GM12873 (cell line): ENCODE results near the gene BBS2.

Source experiments
- CTCF ChIP-seq: IDR thresholded peaks from 2 replicates; pipeline ENCODE4 v1.5.1; 2012; ENCODE audit warnings: low read depth, mild to moderate bottlenecking, moderate library complexity, low read length, control low read depth; ENCODE audit not compliant: insufficient read depth; ENCODE audit errors: missing control alignments

BBS2 gene

GRCh38 chr16:56483394-56483793, 36.4 kb downstream of the BBS2 start:
- TF ChIP-seq CTCF: no peak

GRCh38 chr16:56482683-56483236, 37.1 kb downstream of the BBS2 start:
- TF ChIP-seq CTCF: no peak

GRCh38 chr16:56481468-56482122, 38.2 kb downstream of the BBS2 start:
- TF ChIP-seq CTCF: no peak

GRCh38 chr16:56480776-56481467, 38.9 kb downstream of the BBS2 start:
- no peak for TF ChIP-seq CTCF

- no peak for TF ChIP-seq CTCF
Observed at GRCh38 chr16:56479469-56479868, 40.4 kb downstream of the BBS2 start.

GRCh38 chr16:56478281-56479049, 41.4 kb downstream of the BBS2 start:
- TF ChIP-seq CTCF: no peak
